GM18861 (cell line): Measurements from ENCODE around the gene GRK4.
"Not testable (repeated sequence)": the region's sequence is repeated elsewhere in the genome, so short reads cannot be mapped to it uniquely, and the experiment has no call there.

Source experiments
- ATAC-seq: cut with Tn5 transposase; IDR thresholded peaks from one replicate; pipeline ENCODE4 v1.9.1; 2021; ENCODE audit not compliant: unreplicated experiment

GRK4 gene

GRCh38 chr4:2963175-2963965 lies at the start of gene GRK4, which contains the start of gene NOP14:
GRK4 (plus strand) TSS chr4:2963571; CDS start chr4:2964071, 500 bp downstream.
NOP14 (minus strand) TSS chr4:2963406; CDS start chr4:2963319, 87 bp downstream.
- peak; percentile 90 for ATAC-seq

- ATAC-seq, result no peak
These were observed 48.9 kb upstream of the GRK4 start for GRCh38 chr4:2914256-2915126.

DNA sequence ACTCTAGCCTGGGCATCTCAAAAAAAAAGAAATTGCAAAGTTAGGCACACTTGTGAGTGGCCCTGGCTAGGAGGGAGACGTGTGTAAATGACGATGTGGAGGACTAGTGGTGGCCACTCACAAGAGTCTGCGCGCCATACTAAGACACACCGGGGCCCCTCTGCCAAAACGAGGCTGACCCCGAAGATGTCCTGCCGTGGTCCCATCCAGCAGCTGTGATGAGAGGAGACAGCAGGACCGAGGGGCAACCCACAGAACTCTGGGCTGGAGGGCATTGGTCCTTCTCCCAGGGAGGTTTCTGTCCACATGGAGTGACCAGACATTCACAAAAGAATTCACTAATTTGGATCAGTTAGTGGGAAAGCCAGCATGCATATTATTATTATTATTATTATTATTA lies 47.6 kb upstream of the GRK4 start:
- ATAC-seq, result no peak

DNA sequence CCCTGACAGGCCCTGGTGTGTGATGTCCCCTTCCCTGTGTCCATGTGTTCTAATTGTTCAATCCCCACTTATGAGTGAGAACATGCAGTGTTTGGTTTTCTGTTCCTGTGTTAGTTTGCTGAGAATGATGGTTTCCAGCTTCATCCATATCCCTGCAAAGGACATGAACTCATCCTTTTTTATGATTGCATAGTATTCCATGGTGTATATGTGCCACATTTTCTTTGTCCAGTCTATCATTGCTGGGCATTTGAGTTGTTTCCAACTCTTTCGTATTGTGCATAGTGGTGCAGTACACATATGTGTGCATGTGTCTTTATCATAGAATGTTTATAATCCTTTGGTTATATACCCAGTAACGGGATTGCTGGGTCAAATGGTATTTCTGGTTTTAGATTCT lies 46.7 kb upstream of the GRK4 start:
- ATAC-seq, result not testable (repeated sequence)

GRCh38 chr4:2918300-2918699 lies 45.1 kb upstream of the GRK4 start:
- ATAC-seq, result not testable (repeated sequence)

- ATAC-seq, result not testable (repeated sequence)
These were observed 44.7 kb upstream of the GRK4 start for GRCh38 chr4:2918714-2919113.

GRCh38 chr4:2922453-2923101 lies 40.8 kb upstream of the GRK4 start:
- ATAC-seq, result not testable (repeated sequence)

DNA sequence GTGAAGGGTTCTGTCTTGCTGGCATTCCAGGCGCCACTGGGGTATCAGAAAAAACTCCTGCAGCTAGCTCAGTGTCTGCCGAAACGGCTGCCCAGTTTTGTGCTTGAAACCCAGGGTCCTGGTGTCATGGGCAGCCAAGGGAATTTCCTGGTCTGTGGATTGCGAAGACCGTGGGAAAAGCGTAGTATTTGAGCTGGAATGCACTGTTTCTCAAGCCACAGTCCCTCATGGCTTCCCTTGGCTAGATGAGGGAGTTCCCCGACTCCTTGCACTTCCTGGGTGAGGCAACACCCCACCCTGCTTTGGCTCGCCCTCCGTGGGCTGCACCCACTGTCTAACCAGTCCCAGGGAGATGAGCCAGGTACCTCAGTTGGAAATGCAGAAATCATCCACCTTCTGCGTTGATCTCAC lies 40.2 kb upstream of the GRK4 start:
- ATAC-seq, result no peak

GRCh38 chr4:2923668-2924173 lies 39.6 kb upstream of the GRK4 start:
- no peak for ATAC-seq

- ATAC-seq, result no peak
These were observed 39.1 kb upstream of the GRK4 start for GRCh38 chr4:2924286-2924685.

DNA sequence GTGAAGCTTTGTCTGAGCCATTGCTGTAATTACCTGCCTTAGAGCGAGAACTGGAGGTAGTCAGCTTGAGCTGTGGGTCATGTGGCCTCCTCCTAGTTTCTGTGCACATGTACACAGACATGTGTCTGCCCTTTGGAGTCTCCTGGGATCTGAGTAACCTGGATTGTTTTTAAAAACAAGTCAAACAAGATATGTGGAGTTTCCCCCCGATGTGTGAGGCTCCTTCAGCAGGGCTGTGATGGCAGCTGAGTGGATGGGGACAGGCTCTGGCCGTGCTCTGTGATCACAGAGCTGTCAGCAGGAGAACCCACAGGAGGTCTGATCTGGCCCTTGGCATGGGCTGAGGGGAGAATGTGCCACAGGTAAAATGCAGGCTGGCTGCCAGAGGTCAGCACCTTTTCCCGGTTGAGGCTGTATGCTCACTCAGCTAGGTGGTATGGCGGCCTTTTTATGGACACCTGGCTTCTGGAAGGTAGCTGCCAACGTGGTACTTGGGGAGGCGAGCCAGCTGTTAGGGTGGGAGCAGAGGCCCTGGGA lies 38.5 kb upstream of the GRK4 start:
- ATAC-seq, result no peak

GRCh38 chr4:2925496-2925895 lies 37.9 kb upstream of the GRK4 start:
- ATAC-seq, result no peak

GRCh38 chr4:2925931-2926860 lies 37.2 kb upstream of the GRK4 start:
- ATAC-seq, result no peak

DNA sequence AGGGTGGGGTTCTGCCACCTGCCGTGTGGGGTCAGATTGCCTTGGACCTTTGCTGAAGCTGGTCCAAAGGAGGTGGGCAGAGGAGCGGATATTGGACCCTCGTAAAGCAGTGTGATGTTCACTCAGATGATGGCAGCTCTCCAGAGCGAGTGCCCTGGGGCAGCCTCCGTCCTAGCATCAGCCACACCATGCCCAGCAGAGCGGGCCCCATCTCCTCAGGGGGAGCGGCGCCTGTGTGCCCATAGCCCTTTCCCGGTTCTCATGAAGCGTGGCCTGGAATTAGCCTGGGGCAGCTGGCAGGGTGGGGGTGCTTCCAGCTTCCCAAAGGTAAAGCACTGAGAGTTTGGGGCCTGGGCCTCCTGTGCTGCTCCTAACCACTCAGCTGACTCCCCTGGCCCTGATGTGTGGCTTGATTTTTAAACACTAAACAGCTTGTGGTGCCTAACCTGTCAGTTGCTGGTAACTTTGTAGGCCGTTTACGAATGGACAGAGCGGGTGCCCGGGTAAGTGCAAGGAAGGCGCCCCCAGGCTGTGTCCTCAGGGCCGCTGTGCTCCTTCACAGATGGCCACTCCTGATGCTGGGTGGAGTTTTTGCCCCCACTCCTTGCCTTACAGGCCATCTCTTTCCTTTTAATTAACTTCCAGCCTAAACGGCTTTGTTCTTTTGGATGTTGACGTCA lies 36.2 kb upstream of the GRK4 start:
- ATAC-seq, result no peak

DNA sequence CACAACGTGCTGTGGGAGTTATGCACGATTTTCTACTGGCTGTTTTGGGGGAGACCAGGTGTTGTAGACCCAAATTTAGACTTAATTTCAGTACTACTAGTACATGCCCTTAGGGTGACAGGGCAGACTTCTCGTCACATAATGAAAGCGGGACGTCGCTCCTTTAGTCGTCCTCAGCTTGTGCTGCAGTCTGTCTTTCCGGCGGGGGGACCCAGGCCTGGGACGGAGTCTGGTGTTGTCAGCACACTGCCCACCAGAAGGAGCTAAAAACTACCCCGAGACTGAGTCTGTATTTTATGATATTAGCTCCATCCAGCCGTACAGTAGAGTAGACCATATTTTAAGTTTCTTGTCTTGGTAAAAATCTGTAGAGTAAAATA lies 35.7 kb upstream of the GRK4 start:
- no peak for ATAC-seq

- ATAC-seq, result no peak
These were observed 34.9 kb upstream of the GRK4 start for GRCh38 chr4:2928242-2929176.

DNA sequence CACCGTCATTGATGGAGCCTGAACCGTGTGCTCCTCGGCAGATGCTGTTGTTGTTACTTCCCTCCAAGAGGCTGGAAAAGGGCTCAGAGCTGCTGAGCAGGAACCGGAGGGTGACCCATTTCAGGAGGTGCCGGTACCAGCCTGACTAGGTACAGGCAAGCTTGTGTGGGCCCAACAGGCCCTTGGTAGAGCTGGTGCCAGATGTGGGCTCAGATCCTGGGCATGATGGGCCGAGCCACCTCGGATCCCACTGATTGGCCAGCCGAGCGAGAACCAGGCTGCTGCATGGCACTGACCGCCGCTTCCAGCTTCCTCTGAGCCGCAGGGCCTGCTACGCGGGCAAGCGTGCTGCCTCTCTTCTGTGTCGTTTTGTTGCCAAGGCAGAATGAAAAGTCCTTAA lies 33.9 kb upstream of the GRK4 start:
- ATAC-seq, result no peak

DNA sequence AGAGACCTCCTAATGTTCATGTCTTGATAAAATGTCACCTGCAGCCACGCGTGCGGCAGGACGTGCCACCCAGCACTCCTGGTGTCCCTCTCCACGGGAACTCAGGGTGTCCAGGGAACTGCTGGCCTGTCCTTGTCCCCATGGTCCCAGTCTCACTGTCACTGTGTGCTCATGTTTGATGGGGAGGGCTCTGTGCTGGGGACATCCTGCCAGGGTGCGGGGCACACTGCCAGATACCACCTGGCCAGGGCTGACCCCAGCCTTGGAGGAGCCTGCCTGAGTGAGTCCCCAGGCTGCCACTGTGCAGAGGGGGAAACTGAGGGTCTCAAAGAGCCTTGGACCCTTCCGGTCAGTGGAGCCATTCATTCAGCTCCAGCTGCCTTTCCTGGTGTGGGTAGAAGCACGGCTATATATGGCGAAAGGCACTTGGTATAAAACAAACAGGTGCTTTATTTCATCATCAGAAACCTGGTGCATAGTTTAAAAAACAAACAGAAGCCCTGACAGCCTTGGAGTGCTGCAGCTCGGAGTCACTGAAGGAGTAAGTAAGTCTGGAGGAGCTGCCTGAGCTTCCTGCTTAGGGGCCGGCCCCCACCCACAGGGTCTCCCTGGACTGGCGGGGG lies 33.1 kb upstream of the GRK4 start:
- no peak for ATAC-seq
